IPS-20b (cell line): ENCODE data around the gene PDCL3.

ENCODE experiments used
- H3K27ac ChIP-seq: one replicate; pipeline ENCODE4 v1.5.1; 2013; ENCODE audit warnings: low read length
- H3K27me3 ChIP-seq: 2 replicates; pipeline ENCODE4 v1.6.1; 2013; ENCODE audit warnings: mild to moderate bottlenecking, low read length, inconsistent platforms; ENCODE audit not compliant: insufficient read depth
- H3K36me3 ChIP-seq: 2 replicates; pipeline ENCODE4 v1.6.1; 2013; ENCODE audit warnings: low read depth, mild to moderate bottlenecking, inconsistent platforms, low read length, moderate library complexity; ENCODE audit not compliant: insufficient read depth
- H3K4me1 ChIP-seq: 2 replicates; pipeline ENCODE4 v1.6.1; 2013; ENCODE audit warnings: mild to moderate bottlenecking, control low read depth, inconsistent platforms, low read length, moderate library complexity; ENCODE audit not compliant: insufficient read depth
- H3K4me3 ChIP-seq: 2 replicates; pipeline ENCODE4 v1.5.1; 2013; ENCODE audit warnings: mild to moderate bottlenecking, low read length, inconsistent platforms
- H3K9ac ChIP-seq: 2 replicates; pipeline ENCODE4 v1.6.1; 2013; ENCODE audit warnings: low read depth, mild to moderate bottlenecking, inconsistent platforms, low read length, moderate library complexity
- H3K9me3 ChIP-seq: 2 replicates; pipeline ENCODE4 v1.6.1; 2013; ENCODE audit warnings: mild to moderate bottlenecking, low read depth, low read length, inconsistent platforms; ENCODE audit not compliant: insufficient read depth

The PDCL3 gene

DNA sequence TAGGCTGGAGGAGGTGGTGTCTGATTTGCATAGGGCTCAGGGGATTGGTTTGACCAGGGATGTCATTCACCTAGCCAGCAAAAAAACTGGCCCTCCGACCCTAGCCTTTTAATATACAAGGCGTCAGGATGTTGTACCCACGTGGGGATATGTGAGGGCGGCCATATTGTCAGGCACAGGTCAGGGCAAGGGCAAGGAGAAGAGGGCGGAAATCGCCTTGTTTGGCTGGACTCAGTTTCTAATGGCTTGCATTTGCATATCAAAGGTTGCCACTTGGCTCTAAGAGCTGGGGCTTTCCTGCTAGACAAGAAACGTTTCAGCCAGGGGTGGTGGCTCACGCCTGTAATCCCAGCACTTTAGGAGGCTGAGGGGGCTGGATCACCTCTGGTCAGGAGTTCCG, 24.9 kb upstream of the PDCL3 start:
- H3K4me3 ChIP-seq, result no peak overlapping the region
- H3K27me3 ChIP-seq, result no peaks in the 10 kb centered on the region
- no peaks in the 10 kb centered on the region for H3K4me1 ChIP-seq
- H3K9ac ChIP-seq, result no peak overlapping the region
- H3K27ac ChIP-seq, result no peak overlapping the region
- H3K9me3 ChIP-seq, result peaks cover 2% of the 10 kb centered on the region; the same call in 1 of the 2 replicates
- no peaks in the 10 kb centered on the region for H3K36me3 ChIP-seq

DNA sequence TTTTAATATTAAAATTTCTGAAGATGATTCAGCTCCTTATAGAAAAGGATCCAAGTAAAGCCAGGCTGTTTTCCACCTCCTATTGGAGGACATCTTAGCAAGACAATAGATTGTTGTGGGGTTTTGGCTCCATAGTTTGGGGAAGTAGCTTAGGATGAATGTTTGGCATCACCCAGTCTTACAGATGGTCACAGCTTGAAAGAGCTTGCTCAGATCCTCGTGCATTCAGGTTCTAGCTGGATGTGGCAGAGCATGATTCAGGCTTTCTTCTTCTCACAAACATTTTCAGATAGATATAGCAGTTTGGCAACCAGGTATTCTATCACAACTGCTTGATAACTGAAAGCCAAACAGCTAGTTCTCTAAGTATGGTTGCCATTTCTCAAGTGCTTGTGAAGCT, 23.6 kb upstream of the PDCL3 start:
- Histone ChIP-seq H3K27me3 (no peaks in the 10 kb centered on the region), H3K27ac (no peak overlapping the region), H3K4me3 (no peak overlapping the region), H3K36me3 (no peaks in the 10 kb centered on the region), H3K4me1 (no peaks in the 10 kb centered on the region), H3K9me3 (peaks cover 13% of the 10 kb centered on the region; the same call in 1 of the 2 replicates), H3K9ac (no peak overlapping the region)

DNA sequence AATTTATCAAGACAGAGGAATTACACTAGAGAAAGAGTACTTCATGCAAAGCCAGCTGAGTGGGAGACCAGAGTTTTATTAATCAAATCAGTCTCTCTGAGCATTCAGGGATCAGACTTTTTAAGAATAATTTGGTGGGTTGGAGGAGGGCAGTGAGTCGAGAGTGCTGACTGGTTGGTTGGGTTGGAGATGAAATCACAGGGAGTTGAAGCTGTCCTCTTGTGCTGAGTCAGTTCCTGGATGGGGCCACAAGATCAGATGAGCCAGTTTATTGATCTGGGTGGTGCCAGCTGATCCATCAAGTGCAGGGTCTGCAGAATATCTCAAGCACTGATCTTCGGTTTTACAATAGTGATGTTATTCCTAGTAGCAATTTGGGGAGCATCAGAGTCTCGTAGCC, 21.4 kb upstream of the PDCL3 start:
- H3K27ac ChIP-seq, result no peak overlapping the region
- H3K9ac ChIP-seq, result no peak overlapping the region
- no peaks in the 10 kb centered on the region for H3K4me1 ChIP-seq
- no peaks in the 10 kb centered on the region for H3K27me3 ChIP-seq
- H3K4me3 ChIP-seq, result no peak overlapping the region
- peaks cover 13% of the 10 kb centered on the region; the same call in 1 of the 2 replicates for H3K9me3 ChIP-seq
- H3K36me3 ChIP-seq, result no peaks in the 10 kb centered on the region

DNA sequence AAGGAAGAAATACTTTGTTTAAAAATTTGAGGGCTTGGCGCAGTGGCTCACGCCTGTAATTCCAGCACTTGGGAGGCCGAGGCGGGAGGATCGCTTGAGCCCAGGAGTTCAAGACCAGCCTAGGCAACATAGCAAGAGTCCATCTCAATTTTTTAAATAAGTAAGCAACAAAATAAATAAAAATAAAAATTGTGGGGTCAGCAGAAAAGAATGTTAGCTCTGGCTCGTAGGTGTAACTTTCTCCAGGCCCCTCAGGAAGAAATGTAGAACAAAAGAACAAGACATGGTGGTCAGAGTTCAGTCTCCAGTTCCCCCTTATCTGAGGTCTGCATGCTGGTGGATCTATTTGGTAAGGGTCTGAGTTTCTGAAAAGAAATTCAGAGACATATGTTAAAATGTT, 20.4 kb upstream of the PDCL3 start:
- H3K4me3 ChIP-seq, result no peak overlapping the region
- no peak overlapping the region for H3K27ac ChIP-seq
- no peaks in the 10 kb centered on the region for H3K36me3 ChIP-seq
- H3K27me3 ChIP-seq, result no peaks in the 10 kb centered on the region
- H3K9ac ChIP-seq, result no peak overlapping the region
- peaks cover 13% of the 10 kb centered on the region; the same call in 1 of the 2 replicates for H3K9me3 ChIP-seq
- H3K4me1 ChIP-seq, result no peaks in the 10 kb centered on the region

DNA sequence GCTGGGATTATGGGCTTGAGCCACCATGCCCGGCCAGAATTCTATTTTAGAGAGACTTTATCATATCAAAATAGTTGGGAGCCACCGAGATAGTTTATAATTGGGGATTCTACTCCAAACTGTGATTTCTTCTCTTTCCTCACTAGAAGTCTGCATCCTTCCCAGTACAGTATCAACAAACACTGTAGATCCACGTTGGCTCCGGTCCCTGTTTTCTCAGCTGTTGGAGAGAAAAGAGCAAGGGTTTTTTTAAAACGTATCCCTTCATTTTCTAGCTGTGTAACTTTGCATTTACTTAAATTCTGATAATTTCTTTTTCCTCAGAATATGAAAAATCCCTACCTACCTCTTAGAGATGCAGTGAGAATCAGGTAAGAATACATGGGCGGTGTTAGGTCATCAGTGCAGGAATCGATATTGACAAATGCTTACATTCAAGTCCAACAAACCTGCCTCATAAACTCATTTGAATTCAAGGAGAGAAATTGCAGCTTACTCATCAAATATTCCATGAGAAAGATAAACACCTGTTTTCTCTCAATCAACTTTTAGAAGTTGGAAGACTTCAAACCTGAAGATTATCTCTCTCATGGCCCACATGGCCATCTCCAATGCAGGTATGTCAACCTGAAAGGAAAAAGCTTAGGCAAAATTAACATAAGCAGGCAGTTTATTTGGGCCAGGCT, 17.7 kb upstream of the PDCL3 start:
- no peaks in the 10 kb centered on the region for H3K27me3 ChIP-seq

GRCh38 chr2:100546469-100546868, 16.3 kb upstream of the PDCL3 start:
- Histone ChIP-seq H3K27me3 (no peaks in the 10 kb centered on the region), H3K9ac (no peak overlapping the region), H3K36me3 (no peaks in the 10 kb centered on the region), H3K4me1 (no peaks in the 10 kb centered on the region), H3K9me3 (peaks cover 13% of the 10 kb centered on the region; the same call in 1 of the 2 replicates), H3K4me3 (no peak overlapping the region), H3K27ac (no peak overlapping the region)

More for the DNA sequence above, 17.7 kb upstream of the PDCL3 start:
- Histone ChIP-seq H3K4me1 (no peaks in the 10 kb centered on the region), H3K27ac (no peak overlapping the region), H3K9me3 (peaks cover 13% of the 10 kb centered on the region; the same call in 1 of the 2 replicates), H3K36me3 (no peaks in the 10 kb centered on the region), H3K4me3 (no peak overlapping the region), H3K9ac (no peak overlapping the region)

GRCh38 chr2:100548771-100549170, 14.0 kb upstream of the PDCL3 start:
- Histone ChIP-seq H3K27me3 (no peaks in the 10 kb centered on the region), H3K9ac (no peak overlapping the region), H3K4me1 (no peaks in the 10 kb centered on the region), H3K4me3 (no peak overlapping the region), H3K9me3 (peaks cover 2% of the 10 kb centered on the region; the same call in 1 of the 2 replicates), H3K27ac (no peak overlapping the region), H3K36me3 (no peaks in the 10 kb centered on the region)

DNA sequence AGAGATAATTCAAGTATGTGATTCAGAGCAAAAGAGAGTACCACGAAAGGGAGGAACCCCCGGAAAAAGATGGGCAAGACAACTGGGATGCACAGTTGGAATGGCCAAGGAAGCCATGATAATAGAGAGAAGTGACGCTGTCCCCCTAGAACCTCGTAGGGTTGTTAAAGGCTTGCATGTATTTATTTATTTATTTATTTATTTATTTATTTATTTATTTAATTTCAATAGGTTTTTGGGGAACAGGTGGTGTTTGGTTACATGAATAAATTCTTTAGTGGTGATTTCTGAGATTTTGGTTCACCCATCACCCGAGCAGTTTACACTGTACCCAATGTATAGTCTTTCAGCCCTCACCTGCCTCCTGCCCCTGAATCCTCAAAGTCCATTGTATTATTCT, 11.5 kb upstream of the PDCL3 start:
- Histone ChIP-seq H3K9ac (no peak overlapping the region), H3K27me3 (no peaks in the 10 kb centered on the region), H3K36me3 (no peaks in the 10 kb centered on the region), H3K9me3 (no peaks in the 10 kb centered on the region), H3K4me1 (no peaks in the 10 kb centered on the region), H3K27ac (no peak overlapping the region), H3K4me3 (no peak overlapping the region)

- Histone ChIP-seq H3K9me3 (no peaks in the 10 kb centered on the region), H3K4me1 (peaks cover 3% of the 10 kb centered on the region; the same call in 1 of the 2 replicates), H3K4me3 (no peak overlapping the region), H3K27ac (no peak overlapping the region), H3K9ac (no peak overlapping the region), H3K27me3 (no peaks in the 10 kb centered on the region), H3K36me3 (no peaks in the 10 kb centered on the region)
Measured at GRCh38 chr2:100554798-100555407, 7.9 kb upstream of the PDCL3 start.

GRCh38 chr2:100556746-100557145, 6.0 kb upstream of the PDCL3 start:
- Histone ChIP-seq H3K9ac (no peak overlapping the region), H3K4me3 (no peak overlapping the region), H3K27me3 (no peaks in the 10 kb centered on the region), H3K4me1 (peaks cover 9% of the 10 kb centered on the region; the same call in 1 of the 2 replicates), H3K9me3 (no peaks in the 10 kb centered on the region), H3K27ac (no peak overlapping the region), H3K36me3 (no peaks in the 10 kb centered on the region)

- H3K4me1 ChIP-seq, result peaks cover 11% of the 10 kb centered on the region; the same call in 1 of the 2 replicates
- H3K36me3 ChIP-seq, result no peaks in the 10 kb centered on the region
- H3K9me3 ChIP-seq, result no peaks in the 10 kb centered on the region
- H3K27me3 ChIP-seq, result no peaks in the 10 kb centered on the region
- H3K9ac ChIP-seq, result no peak overlapping the region
- H3K4me3 ChIP-seq, result no peak overlapping the region
- no peak overlapping the region for H3K27ac ChIP-seq
Measured at GRCh38 chr2:100560216-100560830, 2.5 kb upstream of the PDCL3 start.

DNA sequence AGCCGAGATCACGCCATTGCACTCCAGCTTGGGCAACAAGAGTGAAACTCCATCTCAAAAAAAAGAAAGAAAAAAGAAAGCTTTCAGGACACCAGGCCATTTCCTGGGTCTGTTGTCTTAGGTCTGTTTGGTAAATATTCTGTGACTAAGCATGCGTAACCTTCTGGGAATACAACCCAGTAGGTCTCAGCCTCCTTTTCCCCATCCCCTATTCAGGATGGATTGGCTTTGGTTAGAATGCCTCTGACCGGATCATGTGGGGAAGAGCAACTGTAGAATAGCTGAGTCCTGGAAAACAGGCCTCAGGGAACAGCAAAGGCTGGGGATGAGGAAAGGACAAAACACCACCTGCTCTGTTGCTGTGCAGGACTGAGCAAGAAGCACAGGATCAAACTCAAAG, 1.6 kb upstream of the PDCL3 start:
- Histone ChIP-seq H3K4me1 (peaks cover 11% of the 10 kb centered on the region; the same call in 1 of the 2 replicates), H3K9me3 (no peaks in the 10 kb centered on the region), H3K9ac (peak overlapping the region; percentile 96; the same call in 1 of the 2 replicates), H3K36me3 (peaks cover under 1% of the 10 kb centered on the region; the same call in 1 of the 2 replicates), H3K27me3 (no peaks in the 10 kb centered on the region), H3K4me3 (no peak overlapping the region), H3K27ac (no peak overlapping the region)
